ENCODE data around the gene ANXA2R.
"Not testable (repeated sequence)": the region's sequence is repeated elsewhere in the genome, so short reads cannot be mapped to it uniquely, and the experiment has no call there.

Gene ANXA2R

GRCh38 chr5:43069401-43069720, 29.2 kb upstream of the ANXA2R start:
- not testable (repeated sequence) for H3K27me3 ChIP-seq (ENCODE audit: control insufficient read depth, insufficient read depth, low read length); H3K9ac ChIP-seq (ENCODE audit: low read depth, low read length); H3K9me3 ChIP-seq (replicated peaks; ENCODE audit: low read length)
- Histone ChIP-seq H3K4me3 (ENCODE audit: low read length) (peak overlapping the region; percentile 84), H3K36me3 (ENCODE audit: insufficient read depth, low read length) (peaks cover 13% of the 10 kb centered on the region), H3K4me1 (ENCODE audit: control insufficient read depth, insufficient read depth, low read length) (peaks cover 18% of the 10 kb centered on the region), H3K4me2 (ENCODE audit: low read length) (peak overlapping the region; percentile 86)

DNA sequence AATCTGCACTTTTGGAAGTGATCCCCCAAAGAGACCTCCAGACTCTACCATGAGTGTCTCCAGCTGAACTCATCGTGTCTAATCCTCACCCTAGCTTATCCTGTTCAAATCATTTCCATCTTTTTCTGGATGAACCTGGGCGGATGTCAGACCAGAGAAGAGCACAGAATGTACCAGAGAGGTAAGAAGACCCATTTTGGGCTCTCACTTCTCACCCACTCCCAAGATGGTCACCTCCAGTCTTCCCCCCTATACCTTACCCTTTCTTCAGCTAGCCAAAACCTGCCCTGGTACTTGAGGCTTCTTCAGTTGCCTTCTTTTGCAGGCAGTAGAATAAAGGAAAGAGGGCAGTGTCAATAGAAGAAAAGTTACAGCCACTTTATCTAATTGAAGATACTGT, 27.9 kb upstream of the ANXA2R start:
- Histone ChIP-seq H3K27me3 (ENCODE audit: control insufficient read depth, insufficient read depth, low read length) (no peaks in the 10 kb centered on the region), H3K4me1 (ENCODE audit: control insufficient read depth, insufficient read depth, low read length) (peaks cover 26% of the 10 kb centered on the region), H3K36me3 (ENCODE audit: insufficient read depth, low read length) (peaks cover 13% of the 10 kb centered on the region), H3K9me3 (replicated peaks; ENCODE audit: low read length) (no peaks in the 10 kb centered on the region), H3K4me2 (ENCODE audit: low read length) (peak overlapping the region; percentile 86), H3K4me3 (ENCODE audit: low read length) (peak overlapping the region; percentile 84), H3K9ac (ENCODE audit: low read depth, low read length) (peak overlapping the region; percentile 98)

GRCh38 chr5:43066799-43067741, 27.0 kb upstream of the ANXA2R start:
- H3K27me3 ChIP-seq (ENCODE audit: control insufficient read depth, insufficient read depth, low read length) = no peaks in the 10 kb centered on the region
- H3K36me3 ChIP-seq (ENCODE audit: insufficient read depth, low read length) = peaks cover 13% of the 10 kb centered on the region
- H3K4me3 ChIP-seq (ENCODE audit: low read length) = peak overlapping the region; percentile 84
- no peaks in the 10 kb centered on the region for H3K9me3 ChIP-seq (replicated peaks; ENCODE audit: low read length)
- peak overlapping the region; percentile 86 for H3K4me2 ChIP-seq (ENCODE audit: low read length)
- H3K9ac ChIP-seq (ENCODE audit: low read depth, low read length) = peak overlapping the region; percentile 98
- H3K4me1 ChIP-seq (ENCODE audit: control insufficient read depth, insufficient read depth, low read length) = peaks cover 26% of the 10 kb centered on the region

DNA sequence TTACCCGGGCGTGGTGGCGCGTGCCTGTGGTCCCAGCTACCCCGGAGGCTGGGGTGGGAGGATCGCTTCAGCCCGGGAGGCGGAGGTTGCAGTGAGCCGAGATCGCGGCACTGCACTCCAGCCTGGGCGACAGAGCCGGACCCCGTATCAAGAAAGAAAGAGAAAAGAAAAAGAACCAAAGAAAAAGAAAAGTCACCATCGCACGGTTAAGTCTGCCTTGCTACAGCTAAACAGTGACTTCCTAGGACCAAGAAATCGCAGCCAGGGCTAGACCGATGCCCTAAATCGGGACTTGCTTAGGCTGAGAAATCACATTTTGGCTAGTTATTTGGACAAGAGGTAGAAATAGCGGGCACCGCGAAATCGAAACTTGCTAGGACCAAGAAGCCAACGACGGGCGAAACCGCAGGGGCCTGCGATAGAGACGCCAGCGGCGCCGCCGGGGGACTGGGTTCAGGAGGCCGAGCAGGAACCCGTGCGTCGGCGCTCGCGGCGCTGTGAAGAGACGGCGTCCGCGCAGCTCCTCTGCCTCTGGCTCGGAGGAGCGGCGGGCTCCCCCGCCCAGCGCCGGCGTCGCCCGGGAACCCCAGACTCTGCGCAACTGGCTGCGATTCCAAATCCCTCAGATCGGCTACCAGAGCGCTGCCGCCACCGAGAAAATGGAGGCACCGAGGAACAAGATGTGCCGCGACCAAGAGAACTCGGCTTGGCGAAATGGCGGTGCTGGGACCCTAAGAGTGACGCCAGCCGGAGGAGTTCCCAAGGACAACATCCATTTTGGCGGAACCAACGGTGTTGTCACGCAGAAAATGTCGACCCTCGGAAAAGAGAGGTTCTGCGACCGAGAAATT, 26.1 kb upstream of the ANXA2R start:
- Histone ChIP-seq H3K4me2 (ENCODE audit: low read length) (peak overlapping the region; percentile 86), H3K36me3 (ENCODE audit: insufficient read depth, low read length) (peaks cover 8% of the 10 kb centered on the region), H3K4me3 (ENCODE audit: low read length) (peak overlapping the region; percentile 84), H3K9ac (ENCODE audit: low read depth, low read length) (peak overlapping the region; percentile 98), H3K4me1 (ENCODE audit: control insufficient read depth, insufficient read depth, low read length) (peaks cover 31% of the 10 kb centered on the region), H3K9me3 (replicated peaks; ENCODE audit: low read length) (no peaks in the 10 kb centered on the region), H3K27me3 (ENCODE audit: control insufficient read depth, insufficient read depth, low read length) (no peaks in the 10 kb centered on the region)

GRCh38 chr5:43065387-43065947, 25.3 kb upstream of the ANXA2R start:
- H3K4me1 ChIP-seq (ENCODE audit: control insufficient read depth, insufficient read depth, low read length) = peaks cover 32% of the 10 kb centered on the region
- H3K9ac ChIP-seq (ENCODE audit: low read depth, low read length) = peak overlapping the region; percentile 98
- H3K4me3 ChIP-seq (ENCODE audit: low read length) = peak overlapping the region; percentile 84
- H3K9me3 ChIP-seq (replicated peaks; ENCODE audit: low read length) = no peaks in the 10 kb centered on the region
- no peaks in the 10 kb centered on the region for H3K27me3 ChIP-seq (ENCODE audit: control insufficient read depth, insufficient read depth, low read length)
- peaks cover 1% of the 10 kb centered on the region for H3K36me3 ChIP-seq (ENCODE audit: insufficient read depth, low read length)
- H3K4me2 ChIP-seq (ENCODE audit: low read length) = peak overlapping the region; percentile 86

- no peaks in the 10 kb centered on the region for H3K27me3 ChIP-seq (ENCODE audit: control insufficient read depth, insufficient read depth, low read length)
- peak overlapping the region; percentile 84 for H3K4me3 ChIP-seq (ENCODE audit: low read length)
- H3K9ac ChIP-seq (ENCODE audit: low read depth, low read length) = peak overlapping the region; percentile 72
- no peaks in the 10 kb centered on the region for H3K9me3 ChIP-seq (replicated peaks; ENCODE audit: low read length)
- H3K36me3 ChIP-seq (ENCODE audit: insufficient read depth, low read length) = no peaks in the 10 kb centered on the region
- H3K4me1 ChIP-seq (ENCODE audit: control insufficient read depth, insufficient read depth, low read length) = peaks cover 26% of the 10 kb centered on the region
- peak overlapping the region; percentile 86 for H3K4me2 ChIP-seq (ENCODE audit: low read length)
These were observed 23.6 kb upstream of the ANXA2R start for GRCh38 chr5:43063721-43064171.

DNA sequence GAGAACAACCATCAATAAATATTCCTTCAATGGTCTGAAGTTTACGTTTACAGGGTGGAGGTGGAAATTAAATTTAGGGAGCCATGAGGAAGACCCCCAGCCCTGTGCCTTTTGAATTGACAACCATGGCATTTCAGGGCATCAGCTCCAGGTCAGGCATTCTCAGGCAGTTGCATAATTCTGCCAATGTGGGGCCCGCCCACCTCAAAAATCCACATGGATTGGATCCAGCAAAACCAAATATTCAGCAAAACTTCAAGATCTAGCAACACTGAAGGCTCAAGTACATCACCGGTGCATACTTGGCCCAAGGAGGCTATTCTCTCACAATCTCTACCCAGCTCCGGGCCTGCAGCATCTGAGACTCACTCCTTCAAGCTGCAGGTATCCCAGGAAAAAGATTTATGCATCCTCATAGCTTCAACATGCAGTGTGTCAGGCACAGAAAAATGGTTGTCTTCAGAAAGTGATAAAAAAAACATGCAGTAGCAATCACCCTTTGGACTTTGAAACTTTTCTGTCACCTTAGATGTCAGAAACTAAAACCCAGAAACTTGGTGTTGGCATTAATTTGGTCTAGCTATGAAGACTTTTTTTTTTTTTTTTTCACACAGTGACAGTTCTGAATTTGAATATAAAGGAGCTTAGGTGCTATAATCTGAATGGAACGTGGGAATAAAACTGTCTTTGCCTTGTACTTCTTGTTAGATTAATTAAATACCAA, 21.4 kb upstream of the ANXA2R start:
- no peak overlapping the region for H3K9ac ChIP-seq (ENCODE audit: low read depth, low read length)
- no peaks in the 10 kb centered on the region for H3K27me3 ChIP-seq (ENCODE audit: control insufficient read depth, insufficient read depth, low read length)
- H3K9me3 ChIP-seq (replicated peaks; ENCODE audit: low read length) = no peaks in the 10 kb centered on the region
- H3K4me1 ChIP-seq (ENCODE audit: control insufficient read depth, insufficient read depth, low read length) = peaks cover 19% of the 10 kb centered on the region
- no peak overlapping the region for H3K4me2 ChIP-seq (ENCODE audit: low read length)
- H3K36me3 ChIP-seq (ENCODE audit: insufficient read depth, low read length) = no peaks in the 10 kb centered on the region
- H3K4me3 ChIP-seq (ENCODE audit: low read length) = no peak overlapping the region

- H3K36me3 ChIP-seq (ENCODE audit: insufficient read depth, low read length); H3K9me3 ChIP-seq (replicated peaks; ENCODE audit: low read length); H3K9ac ChIP-seq (ENCODE audit: low read depth, low read length); H3K4me2 ChIP-seq (ENCODE audit: low read length); H3K4me3 ChIP-seq (ENCODE audit: low read length); H3K27me3 ChIP-seq (ENCODE audit: control insufficient read depth, insufficient read depth, low read length): not testable (repeated sequence)
- H3K4me1 ChIP-seq (ENCODE audit: control insufficient read depth, insufficient read depth, low read length) = peaks cover 19% of the 10 kb centered on the region
These were observed 19.9 kb upstream of the ANXA2R start for GRCh38 chr5:43060020-43060419.

GRCh38 chr5:43055098-43055497, 15.0 kb upstream of the ANXA2R start:
- H3K4me3 ChIP-seq (ENCODE audit: low read length); H3K9ac ChIP-seq (ENCODE audit: low read depth, low read length); H3K27me3 ChIP-seq (ENCODE audit: control insufficient read depth, insufficient read depth, low read length); H3K9me3 ChIP-seq (replicated peaks; ENCODE audit: low read length); H3K4me1 ChIP-seq (ENCODE audit: control insufficient read depth, insufficient read depth, low read length); H3K36me3 ChIP-seq (ENCODE audit: insufficient read depth, low read length); H3K4me2 ChIP-seq (ENCODE audit: low read length): not testable (repeated sequence)

DNA sequence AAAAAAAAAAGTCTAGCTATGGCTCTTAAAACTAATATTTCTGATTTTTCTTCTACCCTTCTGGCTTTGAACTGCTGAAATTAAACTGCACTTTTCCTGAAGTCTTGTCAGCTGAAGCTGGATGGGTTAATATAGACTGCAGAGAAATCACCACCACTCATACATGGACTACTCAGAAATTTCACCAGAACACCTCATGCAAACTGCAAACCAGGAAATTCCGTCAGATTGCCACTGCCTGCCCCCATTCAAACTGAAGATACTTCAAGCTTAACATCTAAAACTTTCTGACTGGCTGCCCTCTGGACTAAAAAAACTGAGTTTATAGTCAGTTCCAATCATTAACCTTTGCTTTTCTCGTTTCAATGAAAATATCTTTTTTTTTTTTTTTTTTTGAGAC, 11.6 kb upstream of the ANXA2R start:
- Histone ChIP-seq H3K9me3 (replicated peaks; ENCODE audit: low read length) (no peaks in the 10 kb centered on the region), H3K4me2 (ENCODE audit: low read length) (no peak overlapping the region), H3K4me3 (ENCODE audit: low read length) (no peak overlapping the region), H3K36me3 (ENCODE audit: insufficient read depth, low read length) (no peaks in the 10 kb centered on the region), H3K4me1 (ENCODE audit: control insufficient read depth, insufficient read depth, low read length) (peaks cover 23% of the 10 kb centered on the region), H3K27me3 (ENCODE audit: control insufficient read depth, insufficient read depth, low read length) (no peaks in the 10 kb centered on the region), H3K9ac (ENCODE audit: low read depth, low read length) (no peak overlapping the region)

- Histone ChIP-seq H3K27me3 (ENCODE audit: control insufficient read depth, insufficient read depth, low read length) (no peaks in the 10 kb centered on the region), H3K4me2 (ENCODE audit: low read length) (no peak overlapping the region), H3K9me3 (replicated peaks; ENCODE audit: low read length) (no peaks in the 10 kb centered on the region), H3K4me1 (ENCODE audit: control insufficient read depth, insufficient read depth, low read length) (peaks cover 23% of the 10 kb centered on the region), H3K9ac (ENCODE audit: low read depth, low read length) (no peak overlapping the region), H3K36me3 (ENCODE audit: insufficient read depth, low read length) (no peaks in the 10 kb centered on the region), H3K4me3 (ENCODE audit: low read length) (no peak overlapping the region)
These were observed 10.3 kb upstream of the ANXA2R start for GRCh38 chr5:43050384-43050783.
